Loucy (cell line): ENCODE measurements around the gene NME3.

Experiments
- H2AFZ ChIP-seq: fragments of 200-600 bp; sonication (generic); 2 replicates; pipeline ENCODE4 v1.6.0; 2016; ENCODE audit warnings: antibody characterized with exemption, mild to moderate bottlenecking, low read length, moderate library complexity
- H3F3A ChIP-seq: fragments of 200-600 bp; 2 replicates; pipeline ENCODE4 v1.6.0; 2016; ENCODE audit warnings: antibody characterized with exemption, low read depth, mild to moderate bottlenecking
- H3K27me3 ChIP-seq: fragments of 200-600 bp; sonication (generic); 2 replicates; pipeline ENCODE4 v1.6.1; 2014; ENCODE audit warnings: low read length, mild to moderate bottlenecking; ENCODE audit not compliant: insufficient read depth, poor library complexity, severe bottlenecking
- H3K36me3 ChIP-seq: fragments of 200-600 bp; sonication (generic); 2 replicates; pipeline ENCODE4 v1.6.1; 2016; ENCODE audit warnings: low read length; ENCODE audit not compliant: insufficient read depth
- H3K4me1 ChIP-seq: fragments of 200-600 bp; sonication (generic); 2 replicates; pipeline ENCODE4 v1.5.1; 2014; ENCODE audit warnings: low read length, mild to moderate bottlenecking; ENCODE audit not compliant: insufficient read depth, poor library complexity, severe bottlenecking
- H3K4me2 ChIP-seq: fragments of 200-600 bp; sonication (generic); 2 replicates; pipeline ENCODE4 v1.6.0; 2014; ENCODE audit warnings: antibody characterized with exemption, low read length, low read depth, mild to moderate bottlenecking; ENCODE audit not compliant: poor library complexity, severe bottlenecking
- H3K4me3 ChIP-seq: fragments of 200-600 bp; sonication (generic); 2 replicates; pipeline ENCODE4 v1.5.1; 2014; ENCODE audit warnings: low read length, mild to moderate bottlenecking, mixed read lengths; ENCODE audit not compliant: poor library complexity, severe bottlenecking
- H3K79me2 ChIP-seq: fragments of 200-600 bp; sonication (generic); 2 replicates; pipeline ENCODE4 v1.6.1; 2014; ENCODE audit warnings: low read length; ENCODE audit not compliant: insufficient read depth
- H3K9ac ChIP-seq: fragments of 200-600 bp; sonication (generic); 2 replicates; pipeline ENCODE4 v1.6.0; 2014; ENCODE audit warnings: mild to moderate bottlenecking, low read depth, low read length, moderate library complexity; ENCODE audit not compliant: poor library complexity, severe bottlenecking
- H3K9me2 ChIP-seq: fragments of 200-600 bp; sonication (generic); replicated peaks from 2 replicates; pipeline ENCODE4 v1.6.1; 2016; ENCODE audit warnings: low read depth, low read length, mixed read lengths
- H3K9me3 ChIP-seq: fragments of 200-600 bp; sonication (generic); 2 replicates; pipeline ENCODE4 v1.6.1; 2014; ENCODE audit warnings: mild to moderate bottlenecking, antibody characterized with exemption, low read length, low read depth; ENCODE audit not compliant: insufficient read depth
- H4K20me1 ChIP-seq: fragments of 200-600 bp; sonication (generic); 2 replicates; pipeline ENCODE4 v1.6.0; 2014; ENCODE audit warnings: antibody characterized with exemption, low read length, mild to moderate bottlenecking; ENCODE audit not compliant: insufficient read depth, poor library complexity, severe bottlenecking
- EZH2phosphoT487 ChIP-seq: fragments of 200-600 bp; IDR thresholded peaks from 2 replicates; pipeline ENCODE4 v1.6.1; 2018; ENCODE audit warnings: antibody characterized with exemption, mild to moderate bottlenecking, moderate library complexity, borderline replicate concordance
- TF ChIP-seq, protein P1 (sequence below): fragments of 200-600 bp; sonication (generic); conservative IDR thresholded peaks from 2 replicates; pipeline ENCODE4 v1.5.1; 2014; ENCODE audit warnings: mild to moderate bottlenecking, antibody characterized with exemption, low read length

The NME3 gene

DNA sequence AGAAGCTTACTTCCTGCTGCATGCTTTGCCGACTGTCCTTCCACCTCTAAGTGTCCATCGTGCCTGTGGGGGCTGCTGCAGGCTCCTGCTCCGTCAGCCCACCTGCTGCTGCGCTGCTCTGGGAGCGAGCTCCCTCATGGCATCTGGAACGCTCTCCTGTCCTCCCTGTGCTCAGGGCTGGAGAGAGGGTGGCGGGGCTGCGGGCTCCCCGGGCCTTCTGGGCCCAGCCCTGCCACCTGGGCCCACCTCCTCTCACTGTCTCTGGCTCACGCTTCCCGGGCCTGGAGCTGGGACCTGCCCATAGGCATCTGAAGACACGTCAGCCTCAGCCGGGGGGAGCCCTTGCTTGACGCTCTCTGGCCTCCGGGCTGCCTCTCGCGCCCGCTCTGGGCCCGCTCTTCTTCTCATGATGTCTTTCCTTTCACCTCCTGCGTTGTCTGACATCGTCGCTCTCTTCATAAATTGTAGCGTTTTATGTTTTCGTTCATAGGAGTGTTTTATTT is 27.0 kb downstream of the NME3 start:
- Histone ChIP-seq H3K9me2 (no peaks in the 10 kb centered on the region), H3K36me3 (peaks cover 4% of the 10 kb centered on the region; the same call in 1 of the 2 replicates), H3K79me2 (no peaks in the 10 kb centered on the region), H4K20me1 (no peaks in the 10 kb centered on the region), H3K9ac (no peak overlapping the region), H2AFZ (no peak overlapping the region), H3K4me1 (no peaks in the 10 kb centered on the region), H3K4me2 (no peak overlapping the region), H3K9me3 (no peaks in the 10 kb centered on the region), H3K27me3 (no peaks in the 10 kb centered on the region), H3F3A (no peaks in the 10 kb centered on the region), H3K4me3 (no peak overlapping the region)
- TF ChIP-seq, protein P1, sequence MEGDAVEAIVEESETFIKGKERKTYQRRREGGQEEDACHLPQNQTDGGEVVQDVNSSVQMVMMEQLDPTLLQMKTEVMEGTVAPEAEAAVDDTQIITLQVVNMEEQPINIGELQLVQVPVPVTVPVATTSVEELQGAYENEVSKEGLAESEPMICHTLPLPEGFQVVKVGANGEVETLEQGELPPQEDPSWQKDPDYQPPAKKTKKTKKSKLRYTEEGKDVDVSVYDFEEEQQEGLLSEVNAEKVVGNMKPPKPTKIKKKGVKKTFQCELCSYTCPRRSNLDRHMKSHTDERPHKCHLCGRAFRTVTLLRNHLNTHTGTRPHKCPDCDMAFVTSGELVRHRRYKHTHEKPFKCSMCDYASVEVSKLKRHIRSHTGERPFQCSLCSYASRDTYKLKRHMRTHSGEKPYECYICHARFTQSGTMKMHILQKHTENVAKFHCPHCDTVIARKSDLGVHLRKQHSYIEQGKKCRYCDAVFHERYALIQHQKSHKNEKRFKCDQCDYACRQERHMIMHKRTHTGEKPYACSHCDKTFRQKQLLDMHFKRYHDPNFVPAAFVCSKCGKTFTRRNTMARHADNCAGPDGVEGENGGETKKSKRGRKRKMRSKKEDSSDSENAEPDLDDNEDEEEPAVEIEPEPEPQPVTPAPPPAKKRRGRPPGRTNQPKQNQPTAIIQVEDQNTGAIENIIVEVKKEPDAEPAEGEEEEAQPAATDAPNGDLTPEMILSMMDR, result no peak
- no peak for TF ChIP-seq EZH2phosphoT487

DNA sequence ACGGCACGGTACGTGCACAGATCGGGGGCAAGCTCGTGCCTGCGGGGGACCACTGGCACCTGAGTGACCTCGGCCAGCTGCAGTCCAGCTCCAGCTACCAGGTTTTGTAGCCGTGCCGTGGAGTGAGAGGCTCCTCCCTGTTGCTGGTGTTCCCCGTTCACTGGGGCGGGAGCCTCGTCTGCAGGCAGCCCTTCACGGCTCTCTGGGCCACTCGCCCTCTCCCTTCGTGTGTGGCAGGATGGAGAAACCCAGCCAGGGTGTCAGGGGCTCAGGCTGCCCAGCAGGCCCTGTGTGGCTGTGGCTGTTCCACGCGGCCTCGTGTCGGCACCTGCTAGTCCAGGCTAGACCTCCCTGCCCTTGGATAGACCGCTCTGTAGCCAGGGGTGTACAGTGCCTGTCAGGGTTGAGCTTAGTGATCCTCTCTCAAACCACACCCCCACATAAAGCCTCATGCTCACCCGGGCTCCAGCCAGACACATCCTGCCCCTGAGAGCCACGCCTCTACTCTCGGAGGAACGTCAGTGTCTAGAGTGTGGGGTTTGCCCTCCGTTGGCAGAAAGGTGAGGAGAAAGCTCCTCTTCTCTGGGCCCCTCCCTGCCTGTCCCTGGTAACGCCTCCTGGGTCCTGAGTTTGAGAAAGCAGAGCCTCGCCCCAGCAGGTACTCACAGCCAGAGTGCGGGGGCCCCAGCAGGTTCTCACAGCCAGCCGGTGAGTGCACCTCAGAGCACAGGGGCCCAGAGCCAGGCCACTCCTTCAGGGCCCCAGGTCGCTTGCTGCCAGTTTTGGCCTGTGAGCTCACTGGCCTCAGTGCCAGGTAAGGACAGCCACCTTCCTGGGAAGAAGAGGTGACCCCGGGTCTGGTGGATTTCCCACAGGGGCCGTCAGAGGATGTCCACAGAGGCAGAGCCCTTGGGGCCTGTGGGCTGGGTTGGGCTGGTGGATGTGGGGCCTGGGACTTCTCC is 27.7 kb downstream of the NME3 start:
- H3K9me3 ChIP-seq, result no peaks in the 10 kb centered on the region
- no peaks in the 10 kb centered on the region for H3K9me2 ChIP-seq
- no peak overlapping the region for H3K4me2 ChIP-seq
- peaks cover 2% of the 10 kb centered on the region; the same call in 1 of the 2 replicates for H3K36me3 ChIP-seq
- no peak overlapping the region for H3K4me3 ChIP-seq
- no peaks in the 10 kb centered on the region for H4K20me1 ChIP-seq
- TF ChIP-seq, protein P1, result no peak
- TF ChIP-seq EZH2phosphoT487, result no peak
- no peak overlapping the region for H3K9ac ChIP-seq
- no peaks in the 10 kb centered on the region for H3K4me1 ChIP-seq
- H3K27me3 ChIP-seq, result no peaks in the 10 kb centered on the region
- no peaks in the 10 kb centered on the region for H3K79me2 ChIP-seq
- H3F3A ChIP-seq, result no peaks in the 10 kb centered on the region
- H2AFZ ChIP-seq, result no peak overlapping the region

DNA sequence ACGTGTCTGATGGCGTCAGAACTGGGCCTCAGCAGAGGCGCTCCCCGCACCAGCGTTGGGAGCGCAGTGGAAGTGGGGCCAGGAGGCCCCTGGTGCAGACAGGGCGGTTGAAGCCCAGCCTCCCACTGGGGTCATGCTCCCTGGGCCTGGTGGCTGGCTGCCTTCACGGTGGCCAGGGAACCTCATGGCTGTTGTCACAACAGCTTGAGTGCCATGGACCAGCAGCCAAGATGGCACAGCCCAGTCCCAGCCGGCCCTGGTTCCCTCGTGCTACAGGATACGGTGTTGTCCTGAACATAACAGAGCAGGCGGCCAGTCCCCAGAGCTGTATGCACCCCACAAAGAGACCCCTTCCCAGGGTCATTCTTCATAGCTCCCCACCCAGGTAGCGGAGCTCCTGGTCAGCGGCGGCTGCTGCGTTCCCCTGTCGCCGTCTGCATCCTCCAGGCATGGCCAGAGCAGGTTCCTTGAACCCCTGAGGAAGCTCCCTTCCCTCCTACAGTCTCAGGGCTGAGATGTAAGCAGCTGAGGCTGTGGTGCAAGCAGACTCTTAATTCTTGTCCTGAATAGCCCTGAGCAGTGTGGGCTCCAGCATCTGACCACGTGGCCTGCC is 29.7 kb downstream of the NME3 start:
- Histone ChIP-seq H3K4me1 (no peaks in the 10 kb centered on the region), H3K4me2 (no peak overlapping the region), H3K4me3 (no peak overlapping the region), H3K9me2 (no peaks in the 10 kb centered on the region), H3K9me3 (no peaks in the 10 kb centered on the region), H3K79me2 (no peaks in the 10 kb centered on the region), H2AFZ (no peak overlapping the region), H3K36me3 (no peaks in the 10 kb centered on the region), H3F3A (no peaks in the 10 kb centered on the region), H4K20me1 (no peaks in the 10 kb centered on the region), H3K27me3 (no peaks in the 10 kb centered on the region), H3K9ac (no peak overlapping the region)
- TF ChIP-seq, protein P1, result no peak
- no peak for TF ChIP-seq EZH2phosphoT487
